ENCODE results near the gene MUC2. TPM values are rescaled to one million over a fixed set of nuclear protein-coding genes. Genes with fewer than 3 reads are reported as not detected.

The MUC2 gene
- total and polyA plus RNA-seq, 10 of the 15 experiments (the other 5 are each of a cell fraction or from before 2014, with no cell fraction given): 0.23 TPM; not detected in 9

- TF ChIP-seq KLF5 (IDR thresholded peaks at IDR 0.05; ENCODE audit: partially characterized antibody): peak; percentile 39
- no peak for TF ChIP-seq KAT2A (conservative IDR thresholded peaks at IDR 0.05; ENCODE audit: control insufficient read depth, low read depth, low read length)
- TF ChIP-seq CHD4 (IDR thresholded peaks at IDR 0.05): no peak
- TF ChIP-seq, protein P1, sequence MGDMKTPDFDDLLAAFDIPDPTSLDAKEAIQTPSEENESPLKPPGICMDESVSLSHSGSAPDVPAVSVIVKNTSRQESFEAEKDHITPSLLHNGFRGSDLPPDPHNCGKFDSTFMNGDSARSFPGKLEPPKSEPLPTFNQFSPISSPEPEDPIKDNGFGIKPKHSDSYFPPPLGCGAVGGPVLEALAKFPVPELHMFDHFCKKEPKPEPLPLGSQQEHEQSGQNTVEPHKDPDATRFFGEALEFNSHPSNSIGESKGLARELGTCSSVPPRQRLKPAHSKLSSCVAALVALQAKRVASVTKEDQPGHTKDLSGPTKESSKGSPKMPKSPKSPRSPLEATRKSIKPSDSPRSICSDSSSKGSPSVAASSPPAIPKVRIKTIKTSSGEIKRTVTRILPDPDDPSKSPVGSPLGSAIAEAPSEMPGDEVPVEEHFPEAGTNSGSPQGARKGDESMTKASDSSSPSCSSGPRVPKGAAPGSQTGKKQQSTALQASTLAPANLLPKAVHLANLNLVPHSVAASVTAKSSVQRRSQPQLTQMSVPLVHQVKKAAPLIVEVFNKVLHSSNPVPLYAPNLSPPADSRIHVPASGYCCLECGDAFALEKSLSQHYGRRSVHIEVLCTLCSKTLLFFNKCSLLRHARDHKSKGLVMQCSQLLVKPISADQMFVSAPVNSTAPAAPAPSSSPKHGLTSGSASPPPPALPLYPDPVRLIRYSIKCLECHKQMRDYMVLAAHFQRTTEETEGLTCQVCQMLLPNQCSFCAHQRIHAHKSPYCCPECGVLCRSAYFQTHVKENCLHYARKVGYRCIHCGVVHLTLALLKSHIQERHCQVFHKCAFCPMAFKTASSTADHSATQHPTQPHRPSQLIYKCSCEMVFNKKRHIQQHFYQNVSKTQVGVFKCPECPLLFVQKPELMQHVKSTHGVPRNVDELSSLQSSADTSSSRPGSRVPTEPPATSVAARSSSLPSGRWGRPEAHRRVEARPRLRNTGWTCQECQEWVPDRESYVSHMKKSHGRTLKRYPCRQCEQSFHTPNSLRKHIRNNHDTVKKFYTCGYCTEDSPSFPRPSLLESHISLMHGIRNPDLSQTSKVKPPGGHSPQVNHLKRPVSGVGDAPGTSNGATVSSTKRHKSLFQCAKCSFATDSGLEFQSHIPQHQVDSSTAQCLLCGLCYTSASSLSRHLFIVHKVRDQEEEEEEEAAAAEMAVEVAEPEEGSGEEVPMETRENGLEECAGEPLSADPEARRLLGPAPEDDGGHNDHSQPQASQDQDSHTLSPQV (IDR thresholded peaks at IDR 0.05): 0 out of 2 replicates have a peak, but pooled peaks have one; percentile 31
- TF ChIP-seq TCF3 (IDR thresholded peaks at IDR 0.05; ENCODE audit: borderline replicate concordance, insufficient read depth, low read depth, low read length): peak; percentile 46; the same call in 1 of the 2 replicates
- no peak for TF ChIP-seq SREBF2 (IDR thresholded peaks at IDR 0.05; ENCODE audit: low read length)
- TF ChIP-seq GATAD2B (conservative IDR thresholded peaks at IDR 0.05; ENCODE audit: low read depth): 0 out of 2 replicates have a peak, but pooled peaks have one; percentile 30
- TF ChIP-seq SUPT20H (IDR thresholded peaks at IDR 0.05; ENCODE audit: borderline replicate concordance, control insufficient read depth, low read depth, low read length): no peak
- TF ChIP-seq HSF1 (IDR thresholded peaks at IDR 0.05; ENCODE audit: low read depth, low read length): peak; percentile 92
- TF ChIP-seq NRF1 (conservative IDR thresholded peaks at IDR 0.05; ENCODE audit: low read depth, low read length): no peak
- TF ChIP-seq ZNF217 (IDR thresholded peaks at IDR 0.05): no peak
- TF ChIP-seq, protein P2, sequence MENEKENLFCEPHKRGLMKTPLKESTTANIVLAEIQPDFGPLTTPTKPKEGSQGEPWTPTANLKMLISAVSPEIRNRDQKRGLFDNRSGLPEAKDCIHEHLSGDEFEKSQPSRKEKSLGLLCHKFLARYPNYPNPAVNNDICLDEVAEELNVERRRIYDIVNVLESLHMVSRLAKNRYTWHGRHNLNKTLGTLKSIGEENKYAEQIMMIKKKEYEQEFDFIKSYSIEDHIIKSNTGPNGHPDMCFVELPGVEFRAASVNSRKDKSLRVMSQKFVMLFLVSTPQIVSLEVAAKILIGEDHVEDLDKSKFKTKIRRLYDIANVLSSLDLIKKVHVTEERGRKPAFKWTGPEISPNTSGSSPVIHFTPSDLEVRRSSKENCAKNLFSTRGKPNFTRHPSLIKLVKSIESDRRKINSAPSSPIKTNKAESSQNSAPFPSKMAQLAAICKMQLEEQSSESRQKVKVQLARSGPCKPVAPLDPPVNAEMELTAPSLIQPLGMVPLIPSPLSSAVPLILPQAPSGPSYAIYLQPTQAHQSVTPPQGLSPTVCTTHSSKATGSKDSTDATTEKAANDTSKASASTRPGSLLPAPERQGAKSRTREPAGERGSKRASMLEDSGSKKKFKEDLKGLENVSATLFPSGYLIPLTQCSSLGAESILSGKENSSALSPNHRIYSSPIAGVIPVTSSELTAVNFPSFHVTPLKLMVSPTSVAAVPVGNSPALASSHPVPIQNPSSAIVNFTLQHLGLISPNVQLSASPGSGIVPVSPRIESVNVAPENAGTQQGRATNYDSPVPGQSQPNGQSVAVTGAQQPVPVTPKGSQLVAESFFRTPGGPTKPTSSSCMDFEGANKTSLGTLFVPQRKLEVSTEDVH (IDR thresholded peaks at IDR 0.05; ENCODE audit: low read depth, partially characterized antibody): no peak
- no peak for TF ChIP-seq JUND (IDR thresholded peaks at IDR 0.05; ENCODE audit: low read depth, low read length)
- peak; percentile 77 for TF ChIP-seq YY1 (IDR thresholded peaks at IDR 0.05; ENCODE audit: low read depth, low read length)
- peak; percentile 89 to 97 (median 94) for TF ChIP-seq CTCF (IDR thresholded peaks at IDR 0.05 in 2 of 3, conservative IDR thresholded peaks at IDR 0.05 in 1 of 3; ENCODE audit: control insufficient read depth in 2 of 3, extremely low read depth in 1 of 3, insufficient read depth in 1 of 3, low read depth in 3 of 3, low read length in 3 of 3)
Observed at GRCh38 chr11:1050581-1051355, 23.9 kb upstream of the MUC2 start (continued).
